Measurements from ENCODE around the gene DACH1. TPM values are rescaled to one million over a fixed set of nuclear protein-coding genes. Genes with fewer than 3 reads are reported as not detected.
"Not testable (repeated sequence)": the region's sequence is repeated elsewhere in the genome, so short reads cannot be mapped to it uniquely, and the experiment has no call there.

DACH1 gene
- total and polyA plus RNA-seq, 11 donors = 1.2 to 3.8 (median 2.1) TPM

DNA sequence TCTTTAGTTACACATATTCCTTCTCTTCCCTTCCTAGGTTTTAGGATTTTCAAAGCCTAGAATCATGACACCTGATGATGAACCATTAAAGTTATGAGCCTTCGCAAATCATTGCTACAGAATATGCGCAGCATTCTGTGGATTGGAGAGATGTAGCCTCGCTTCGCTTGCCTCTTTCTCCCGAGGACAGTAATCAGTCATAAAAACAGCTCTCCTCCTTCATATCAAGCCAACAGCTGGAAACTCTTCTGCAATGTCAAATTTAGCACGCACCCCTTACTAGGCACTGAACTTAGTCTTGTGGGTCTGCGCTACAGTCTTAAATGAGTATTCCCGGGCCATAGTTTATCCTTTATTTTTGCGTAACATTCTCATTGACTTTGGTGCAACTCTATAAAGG is 79.6 kb downstream of the DACH1 start:
- H3K27ac ChIP-seq = peak overlapping the region in 3 of 12 donors; percentile 0 to 20 (median 13)
- no peak for DNase-seq
- H3K9me3 ChIP-seq = no peaks in the 10 kb centered on the region
- intact Hi-C loops (cut with DNase I) = loop anchor here in 1 of 10 donors (5.0 kb wide), 1 partner anchor 80 kb away; the partner anchor contains the start of gene DACH1
- H3K27me3 ChIP-seq = no peaks in the 10 kb centered on the region
- TF ChIP-seq POLR2A (IDR thresholded peaks at IDR 0.05) = no peak
- peak in 1 of 4 donors; percentile 36 for ATAC-seq
- H3K4me3 ChIP-seq = peak overlapping the region in 2 of 12 donors; percentile 0 to 2
- H3K36me3 ChIP-seq = no peaks in the 10 kb centered on the region
- WGBS, 4 donors = 65 to 77% (median 72%) methylated on average over 9 of the region's 9 CpGs
- H3K4me1 ChIP-seq = peaks cover 0 to 3% (median 0%) of the 10 kb centered on the region in 12 donors

DNA sequence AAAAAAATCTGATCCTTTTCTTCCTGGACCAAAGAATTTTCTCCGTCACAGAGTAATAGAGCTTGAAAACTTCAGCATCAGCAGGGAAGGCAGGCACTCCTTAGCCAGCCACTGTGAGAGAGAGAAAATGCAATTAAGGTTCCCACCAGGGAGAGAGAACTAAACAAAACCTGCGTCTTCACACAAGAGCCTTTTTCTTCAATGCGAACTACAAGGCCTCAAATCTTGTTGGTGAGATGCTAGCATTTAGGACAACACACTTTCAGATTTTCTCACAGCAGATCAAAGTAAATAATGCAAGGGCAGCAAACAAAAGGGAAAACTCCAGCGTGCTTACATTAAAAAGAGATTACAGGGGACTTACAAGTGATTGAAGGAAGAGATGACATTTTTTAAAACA is 80.1 kb downstream of the DACH1 start:
- DNase-seq (no peak), ATAC-seq (no peak)
- intact Hi-C loops (cut with DNase I) = loop anchor here in 1 of 10 donors (5.0 kb wide), 1 partner anchor 80 kb away; the partner anchor contains the start of gene DACH1
- no peaks in the 10 kb centered on the region for H3K36me3 ChIP-seq
- no peaks in the 10 kb centered on the region for H3K9me3 ChIP-seq
- peaks cover 0 to 3% (median 0%) of the 10 kb centered on the region in 12 donors for H3K4me1 ChIP-seq
- TF ChIP-seq, protein P1, sequence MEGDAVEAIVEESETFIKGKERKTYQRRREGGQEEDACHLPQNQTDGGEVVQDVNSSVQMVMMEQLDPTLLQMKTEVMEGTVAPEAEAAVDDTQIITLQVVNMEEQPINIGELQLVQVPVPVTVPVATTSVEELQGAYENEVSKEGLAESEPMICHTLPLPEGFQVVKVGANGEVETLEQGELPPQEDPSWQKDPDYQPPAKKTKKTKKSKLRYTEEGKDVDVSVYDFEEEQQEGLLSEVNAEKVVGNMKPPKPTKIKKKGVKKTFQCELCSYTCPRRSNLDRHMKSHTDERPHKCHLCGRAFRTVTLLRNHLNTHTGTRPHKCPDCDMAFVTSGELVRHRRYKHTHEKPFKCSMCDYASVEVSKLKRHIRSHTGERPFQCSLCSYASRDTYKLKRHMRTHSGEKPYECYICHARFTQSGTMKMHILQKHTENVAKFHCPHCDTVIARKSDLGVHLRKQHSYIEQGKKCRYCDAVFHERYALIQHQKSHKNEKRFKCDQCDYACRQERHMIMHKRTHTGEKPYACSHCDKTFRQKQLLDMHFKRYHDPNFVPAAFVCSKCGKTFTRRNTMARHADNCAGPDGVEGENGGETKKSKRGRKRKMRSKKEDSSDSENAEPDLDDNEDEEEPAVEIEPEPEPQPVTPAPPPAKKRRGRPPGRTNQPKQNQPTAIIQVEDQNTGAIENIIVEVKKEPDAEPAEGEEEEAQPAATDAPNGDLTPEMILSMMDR (IDR thresholded peaks at IDR 0.05) = no peak
- no peak for TF ChIP-seq POLR2A (IDR thresholded peaks at IDR 0.05)
- H3K27ac ChIP-seq = peak overlapping the region in 3 of 12 donors; percentile 0 to 20 (median 13)
- 72 to 81% (median 76%) methylated on average over 4 of the region's 4 CpGs for WGBS, 4 donors
- H3K27me3 ChIP-seq = no peaks in the 10 kb centered on the region
- H3K4me3 ChIP-seq = peak overlapping the region in 1 of 12 donors; percentile 0

DNA sequence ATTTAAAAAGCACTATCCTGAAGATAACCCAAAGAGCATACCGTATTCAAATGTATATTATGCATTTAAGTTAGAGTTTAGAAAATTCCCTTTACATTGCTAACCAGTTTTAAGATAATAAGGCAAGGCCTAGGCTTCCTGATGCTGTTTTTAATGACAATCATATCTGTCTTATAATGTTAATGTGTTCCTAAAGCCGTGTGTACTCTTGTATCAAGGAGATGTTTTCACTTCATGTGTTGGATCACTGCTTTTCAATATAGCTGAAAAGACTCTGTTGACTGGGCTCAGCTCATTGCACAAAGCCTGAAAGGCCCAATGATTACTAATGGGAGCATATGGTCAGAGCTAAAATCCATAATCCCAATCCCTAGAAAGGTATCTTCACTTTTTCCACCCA is 81.6 kb downstream of the DACH1 start:
- 89 to 93% (median 92%) methylated on average over 2 of the region's 2 CpGs for WGBS, 4 donors
- ATAC-seq = no peak
- no peaks in the 10 kb centered on the region for H3K27me3 ChIP-seq

DNA sequence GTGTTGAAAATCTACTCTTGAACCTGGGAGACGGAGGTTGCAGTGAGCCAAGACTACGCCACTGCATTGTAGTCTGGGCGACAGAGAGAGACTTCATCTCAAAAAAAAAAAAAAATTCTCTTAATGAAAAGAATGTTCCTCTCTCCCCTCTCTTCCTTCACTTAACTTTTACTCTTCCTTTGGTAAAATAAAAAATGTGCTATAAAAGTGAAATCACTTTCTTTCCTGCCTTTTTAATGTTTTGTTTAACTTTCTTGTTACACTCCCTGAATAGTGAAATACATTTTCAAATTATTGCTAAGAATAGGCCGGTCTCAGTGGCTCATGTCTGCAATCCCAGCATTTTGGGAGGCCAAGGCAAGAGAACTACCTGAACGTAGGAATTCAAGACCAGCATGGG is 86.5 kb downstream of the DACH1 start:
- ATAC-seq (no peak), DNase-seq (no peak)
- peaks cover 0 to 11% (median 0%) of the 10 kb centered on the region in 12 donors for H3K4me1 ChIP-seq
- H3K36me3 ChIP-seq = no peaks in the 10 kb centered on the region
- no peaks in the 10 kb centered on the region for H3K27me3 ChIP-seq
- H3K27ac ChIP-seq = no peak overlapping the region
- WGBS, 4 donors = 88 to 96% (median 93%) methylated on average over 5 of the region's 5 CpGs
- H3K9me3 ChIP-seq = no peaks in the 10 kb centered on the region
- no peak overlapping the region for H3K4me3 ChIP-seq
- TF ChIP-seq, protein P1 (IDR thresholded peaks at IDR 0.05) = no peak
- intact Hi-C loops (cut with DNase I) = no loop called here

More for the DNA sequence above, 81.6 kb downstream of the DACH1 start:
- intact Hi-C loops (cut with DNase I) = loop anchor here in 1 of 10 donors (5.0 kb wide), 1 partner anchor 82 kb away; the partner anchor contains the start of gene DACH1
- H3K4me1 ChIP-seq = peaks cover 0 to 3% (median 0%) of the 10 kb centered on the region in 12 donors
- H3K36me3 ChIP-seq = no peaks in the 10 kb centered on the region
- no peak overlapping the region for H3K27ac ChIP-seq
- no peak for TF ChIP-seq POLR2A (IDR thresholded peaks at IDR 0.05)
- TF ChIP-seq, protein P1 (IDR thresholded peaks at IDR 0.05) = no peak
- no peaks in the 10 kb centered on the region for H3K9me3 ChIP-seq
- H3K4me3 ChIP-seq = no peak overlapping the region
- DNase-seq = no peak

DNA sequence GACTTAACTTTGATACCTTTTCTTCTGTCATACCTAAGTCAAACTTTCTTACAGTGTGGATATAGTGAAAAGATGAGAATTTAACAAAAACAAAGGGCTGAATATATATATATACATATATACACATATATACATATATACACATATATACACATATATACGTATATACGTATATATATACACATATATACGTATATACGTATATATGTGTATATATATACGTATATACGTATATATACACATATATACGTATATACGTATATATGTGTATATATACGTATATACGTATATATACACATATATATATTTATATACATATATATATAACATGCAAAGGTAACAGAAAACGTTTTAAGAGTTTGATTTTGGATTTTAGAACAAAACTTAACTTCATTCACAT is 88.0 kb downstream of the DACH1 start:
- WGBS, 4 donors = 90 to 93% (median 91%) methylated on average over 11 of the region's 11 CpGs

More for the DNA sequence above, 88.0 kb downstream of the DACH1 start:
- H3K27ac ChIP-seq, H3K9me3 ChIP-seq, H3K27me3 ChIP-seq, H3K4me3 ChIP-seq, DNase-seq, ATAC-seq, H3K36me3 ChIP-seq: not testable (repeated sequence)
- H3K4me1 ChIP-seq = peaks cover 0 to 11% (median 0%) of the 10 kb centered on the region in 12 donors
- intact Hi-C loops (cut with DNase I) = loop anchor here in 1 of 10 donors (10.0 kb wide), 1 partner anchor 86 kb away; the partner anchor contains the start of gene DACH1
